Transverse colon (tissue), 4 donors: ENCODE data around the gene RAPGEF4. TPM values are rescaled to one million over a fixed set of nuclear protein-coding genes. Genes with fewer than 3 reads are reported as not detected.

Experiments used
- DNase-seq: peaks from one replicate; pipeline ENCODE4 v3.0.0-alpha.2; 2019
- H3K27ac ChIP-seq, 4 donors: fragments of 200-600 bp; sonication (generic); 2 replicates each; pipeline ENCODE4 v1.5.1; 2016 to 2018; ENCODE audit warnings: inconsistent platforms in 4 of 4
- H3K27me3 ChIP-seq: fragments of 200-600 bp; sonication (generic); 2 replicates; pipeline ENCODE4 v1.5.1; 2017; ENCODE audit warnings: inconsistent platforms
- H3K36me3 ChIP-seq, 4 donors: fragments of 200-600 bp; sonication (generic); 2 replicates each; pipeline ENCODE4 v1.5.1; 2017 to 2019; ENCODE audit warnings: inconsistent platforms in 4 of 4
- H3K4me1 ChIP-seq, 4 donors: fragments of 200-600 bp; sonication (generic); 2 replicates each; pipeline ENCODE4 v1.5.1; 2017 to 2020; ENCODE audit warnings: inconsistent platforms in 4 of 4
- H3K4me3 ChIP-seq, 4 donors: fragments of 200-600 bp; sonication (generic); 1 replicate in 1 of 4; 2 replicates in 3 of 4; pipeline versions ENCODE4 v1.5.1 to v1.6.1; 2017 to 2019; ENCODE audit warnings: inconsistent platforms in 4 of 4
- H3K9me3 ChIP-seq, 2 donors: fragments of 200-600 bp; sonication (generic); 2 replicates each; pipeline ENCODE4 v1.5.1; 2017 to 2019; ENCODE audit warnings: inconsistent platforms in 2 of 2
- EP300 ChIP-seq: sonication (generic); formaldehyde crosslinking; IDR thresholded peaks from one replicate; pipeline ENCODE4 v1.6.1; 2017; ENCODE audit warnings: antibody characterized with exemption, low read depth
- POLR2A ChIP-seq: fragments of 450-650 bp; IDR thresholded peaks from one replicate; pipeline ENCODE4 v1.6.1; 2016; ENCODE audit warnings: antibody characterized with exemption, mild to moderate bottlenecking, moderate library complexity
- POLR2AphosphoS5 ChIP-seq, 3 donors: sonication (generic); formaldehyde crosslinking; IDR thresholded peaks; one replicate each; pipeline ENCODE4 v1.6.1; 2016; ENCODE audit warnings: antibody characterized with exemption in 3 of 3
- WGBS, 2 donors: methylation state at CpG; one replicate each; pipeline ENCODE4 v1.1.5; 2018; ENCODE audit warnings: low coverage in 1 of 2; 5-methylcytosine and 5-hydroxymethylcytosine counted together
- in situ Hi-C, 4 donors: fragments of 200-750 bp; cut with MboI; loops; one replicate each; pipeline versions ENCODE4 v1.15.0 to v1.15.1; 2017; ENCODE audit warnings: low sequenced_read_pairs in 3 of 4, low pct_ligation_motif_present in 1 of 4, low pct_unique_long_range_greater_than_20kb in 1 of 4
- intact Hi-C: fragments of 100-400 bp; cut with DNase I; formaldehyde crosslinking; loops from one replicate; pipeline ENCODE4 v1.15.1; 2023; ENCODE audit warnings: low total_unique reads
- total RNA-seq, 4 donors: library from RNA; depleted of rRNA; stranded (reverse); fragments of >200 nt; gene quantifications; one replicate each; pipeline ENCODE4 v1.1.0, GENCODE V29; 2016
- TF ChIP-seq, protein P1 (sequence below), 5 experiments: fragments of 200-600 bp in 3 of 5; fragments of 450-650 bp in 2 of 5; sonication (generic) in 3 of 5; IDR thresholded peaks; 1 replicate in 2 of 5; 2 replicates in 3 of 5; pipeline ENCODE4 v1.5.1; 2016 to 2017; ENCODE audit warnings: antibody characterized with exemption in 5 of 5, inconsistent platforms in 3 of 5, mild to moderate bottlenecking in 2 of 5, moderate library complexity in 1 of 5

RAPGEF4 gene
- total RNA-seq, 4 donors from 2014 or later, result 1.4 to 12.3 (median 2.2) TPM; not detected in 1

DNA sequence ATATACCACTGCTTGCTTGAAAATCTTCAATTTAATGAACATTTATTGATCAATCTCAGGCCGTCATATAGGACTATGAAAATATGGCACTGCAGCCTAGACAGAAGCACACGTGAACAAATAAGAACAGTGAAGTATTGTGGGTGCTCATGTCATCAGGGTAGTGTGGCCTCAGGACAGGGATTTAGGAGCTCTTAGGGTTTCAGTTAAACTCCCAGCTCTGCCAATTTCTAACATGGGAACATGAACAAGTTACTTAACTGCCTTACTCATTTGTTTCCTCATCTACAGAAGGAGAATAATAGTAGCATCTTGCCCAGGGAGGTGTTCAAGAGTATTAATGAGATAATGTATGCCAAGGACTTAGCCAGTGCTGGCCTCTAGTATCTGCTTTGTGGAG lies 194.0 kb downstream of the RAPGEF4 start:
- no peak for DNase-seq
- no peak overlapping the region for H3K27ac ChIP-seq
- 60 to 68% methylated on average over 2 of the region's 2 CpGs for WGBS, 2 donors
- intact Hi-C loops (loop anchor here (5.0 kb wide), 2 partner anchors 67 to 122 kb away; no protein-coding TSS in a partner anchor), in situ Hi-C loops (loop anchor here (10.0 to 25.0 kb wide), 3 partner anchors 65 to 125 kb away; no protein-coding TSS in a partner anchor)
- H3K4me1 ChIP-seq, result peaks cover 0 to 21% (median 2%) of the 10 kb centered on the region in 4 donors
- no peak overlapping the region for H3K4me3 ChIP-seq
- no peaks in the 10 kb centered on the region for H3K36me3 ChIP-seq
- TF ChIP-seq EP300, result no peak
- TF ChIP-seq POLR2A, result no peak
- TF ChIP-seq, protein P1, sequence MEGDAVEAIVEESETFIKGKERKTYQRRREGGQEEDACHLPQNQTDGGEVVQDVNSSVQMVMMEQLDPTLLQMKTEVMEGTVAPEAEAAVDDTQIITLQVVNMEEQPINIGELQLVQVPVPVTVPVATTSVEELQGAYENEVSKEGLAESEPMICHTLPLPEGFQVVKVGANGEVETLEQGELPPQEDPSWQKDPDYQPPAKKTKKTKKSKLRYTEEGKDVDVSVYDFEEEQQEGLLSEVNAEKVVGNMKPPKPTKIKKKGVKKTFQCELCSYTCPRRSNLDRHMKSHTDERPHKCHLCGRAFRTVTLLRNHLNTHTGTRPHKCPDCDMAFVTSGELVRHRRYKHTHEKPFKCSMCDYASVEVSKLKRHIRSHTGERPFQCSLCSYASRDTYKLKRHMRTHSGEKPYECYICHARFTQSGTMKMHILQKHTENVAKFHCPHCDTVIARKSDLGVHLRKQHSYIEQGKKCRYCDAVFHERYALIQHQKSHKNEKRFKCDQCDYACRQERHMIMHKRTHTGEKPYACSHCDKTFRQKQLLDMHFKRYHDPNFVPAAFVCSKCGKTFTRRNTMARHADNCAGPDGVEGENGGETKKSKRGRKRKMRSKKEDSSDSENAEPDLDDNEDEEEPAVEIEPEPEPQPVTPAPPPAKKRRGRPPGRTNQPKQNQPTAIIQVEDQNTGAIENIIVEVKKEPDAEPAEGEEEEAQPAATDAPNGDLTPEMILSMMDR (IDR thresholded peaks at IDR 0.05), result no peak
- no peak for TF ChIP-seq POLR2AphosphoS5 (IDR thresholded peaks at IDR 0.05)
- no peaks in the 10 kb centered on the region for H3K9me3 ChIP-seq
- peaks cover 27% of the 10 kb centered on the region for H3K27me3 ChIP-seq

DNA sequence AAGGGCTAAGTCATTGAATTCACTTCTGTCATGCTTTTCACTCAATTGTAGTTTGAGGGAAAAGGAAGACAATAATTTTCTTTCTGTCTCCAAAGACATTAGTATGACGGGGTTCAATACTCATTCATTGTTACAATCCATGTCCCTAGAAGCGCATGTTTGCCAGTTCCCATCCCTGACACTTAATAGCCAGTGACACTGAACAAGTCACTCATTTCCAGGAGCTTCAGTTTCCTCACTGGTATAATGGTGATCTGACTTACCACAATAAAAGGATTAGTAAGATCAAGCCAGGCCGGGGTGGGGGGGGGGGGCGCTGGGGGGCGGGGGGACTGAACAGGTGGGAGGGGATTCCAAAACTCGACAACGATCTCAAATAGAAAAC lies 195.2 kb downstream of the RAPGEF4 start:
- in situ Hi-C loops, result loop anchor here (10.0 to 25.0 kb wide), 3 partner anchors 66 to 126 kb away; no protein-coding TSS in a partner anchor
- intact Hi-C loops, result loop anchor here (5.0 kb wide), 2 partner anchors 69 to 124 kb away; no protein-coding TSS in a partner anchor
- H3K27me3 ChIP-seq, result peaks cover 21% of the 10 kb centered on the region
- H3K9me3 ChIP-seq, result no peaks in the 10 kb centered on the region
- H3K36me3 ChIP-seq, result no peaks in the 10 kb centered on the region
- peaks cover 0 to 21% (median 2%) of the 10 kb centered on the region in 4 donors for H3K4me1 ChIP-seq
- WGBS, 2 donors, result 28 to 29% methylated on average over 5 to 7 of the region's 7 CpGs
- H3K4me3 ChIP-seq, result no peak overlapping the region
- TF ChIP-seq, protein P1 (IDR thresholded peaks at IDR 0.05), result no peak
- no peak for TF ChIP-seq POLR2AphosphoS5 (IDR thresholded peaks at IDR 0.05)
- no peak for TF ChIP-seq POLR2A
- no peak for TF ChIP-seq EP300
- no peak for DNase-seq
- peak overlapping the region in 1 of 4 donors; percentile 59 for H3K27ac ChIP-seq

DNA sequence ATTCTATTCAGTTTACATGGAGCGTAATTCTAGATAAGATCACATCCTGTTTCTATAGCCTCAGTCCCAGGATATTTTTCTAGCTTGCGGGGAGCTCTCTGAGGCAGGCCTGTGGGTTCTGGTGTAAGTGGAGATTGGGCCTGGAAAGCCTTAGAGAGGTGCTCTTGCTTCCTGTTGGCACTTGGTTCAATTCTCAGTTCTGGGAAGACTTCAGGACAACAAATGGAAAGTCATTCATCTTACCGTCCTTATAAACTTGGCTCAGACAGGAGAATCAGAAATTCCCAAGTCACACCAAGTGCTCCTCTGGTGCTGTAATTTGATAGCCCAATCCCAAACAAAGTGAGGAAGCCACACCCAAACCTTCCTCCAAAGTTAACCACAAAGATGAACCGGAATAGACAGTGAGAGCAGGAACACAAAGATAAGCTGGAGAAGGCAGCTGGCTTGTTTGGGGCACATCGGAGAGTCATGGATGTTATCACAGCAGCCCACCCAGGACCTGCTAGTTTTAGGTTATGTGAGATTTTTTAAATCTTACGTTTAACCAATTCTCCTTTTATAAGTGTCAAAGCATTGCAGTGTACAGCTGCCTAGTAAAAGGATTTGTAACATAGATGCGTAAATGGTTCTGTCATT lies 195.7 kb downstream of the RAPGEF4 start:
- intact Hi-C loops, result loop anchor here (5.0 kb wide), 2 partner anchors 69 to 124 kb away; no protein-coding TSS in a partner anchor
- Histone ChIP-seq H3K4me3 (peak overlapping the region in 1 of 4 donors; percentile 2), H3K36me3 (no peaks in the 10 kb centered on the region), H3K27ac (peak overlapping the region in 3 of 4 donors; percentile 28 to 59 (median 36)), H3K9me3 (no peaks in the 10 kb centered on the region), H3K27me3 (peaks cover 21% of the 10 kb centered on the region), H3K4me1 (peaks cover 0 to 21% (median 2%) of the 10 kb centered on the region in 4 donors)
- peak in 2 of 3 donors; percentile 6 to 19 for TF ChIP-seq POLR2AphosphoS5 (IDR thresholded peaks at IDR 0.05)
- TF ChIP-seq, protein P1 (IDR thresholded peaks at IDR 0.05), result no peak
- 29 to 43% methylated on average over 5 to 7 of the region's 7 CpGs for WGBS, 2 donors
- in situ Hi-C loops, result loop anchor here (10.0 to 25.0 kb wide), 3 partner anchors 67 to 127 kb away; no protein-coding TSS in a partner anchor
- no peak for DNase-seq

DNA sequence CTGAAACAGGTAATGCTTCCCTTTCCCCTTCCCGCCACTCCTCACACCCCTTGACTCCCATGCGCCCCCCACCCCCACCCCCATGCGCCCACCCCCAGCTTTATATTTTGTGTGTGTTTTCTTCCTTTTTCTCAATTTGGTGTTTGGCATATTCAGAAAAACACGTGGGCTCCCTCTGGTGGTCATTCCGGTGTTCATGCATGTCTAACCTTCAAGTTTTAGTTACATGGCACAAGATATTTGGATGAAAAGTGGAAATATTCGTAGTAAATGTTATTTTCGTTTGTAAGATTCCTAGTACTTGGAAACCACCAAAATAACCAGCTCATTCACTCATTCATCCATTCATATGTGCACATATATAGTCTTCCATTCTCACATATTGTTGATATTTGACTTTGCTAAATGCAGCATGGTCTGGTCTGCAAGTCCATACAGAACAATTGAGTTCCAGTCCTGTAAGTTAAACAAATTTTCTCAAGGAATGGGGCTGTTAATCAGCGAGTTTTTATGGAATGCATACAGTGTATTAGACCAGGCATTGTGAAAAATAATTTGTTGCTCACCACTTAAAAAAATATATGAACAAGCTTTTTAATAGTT lies 196.4 kb downstream of the RAPGEF4 start:
- no peak for TF ChIP-seq EP300
- TF ChIP-seq, protein P1 (IDR thresholded peaks at IDR 0.05), result peak; percentile 50 to 76 (median 68)
- H3K9me3 ChIP-seq, result no peaks in the 10 kb centered on the region
- H3K36me3 ChIP-seq, result no peaks in the 10 kb centered on the region
- peak overlapping the region in 1 of 4 donors; percentile 2 for H3K4me3 ChIP-seq
- peaks cover 19% of the 10 kb centered on the region for H3K27me3 ChIP-seq
- in situ Hi-C loops, result loop anchor here (10.0 to 25.0 kb wide), 3 partner anchors 67 to 127 kb away; no protein-coding TSS in a partner anchor
- H3K27ac ChIP-seq, result peak overlapping the region in 2 of 4 donors; percentile 28 to 59
- peak; percentile 63 for DNase-seq
- peaks cover 0 to 21% (median 2%) of the 10 kb centered on the region in 4 donors for H3K4me1 ChIP-seq
- intact Hi-C loops, result loop anchor here (5.0 kb wide), 2 partner anchors 70 to 125 kb away; no protein-coding TSS in a partner anchor
- 0 to 1% methylated on average over 7 to 8 of the region's 8 CpGs for WGBS, 2 donors
